IMR-90 (cell line): ENCODE results near the gene NAV2.

Source experiments
- CTCF ChIP-seq: conservative IDR thresholded peaks from 2 replicates; pipeline ENCODE4 v1.5.1; 2012; ENCODE audit warnings: mild to moderate bottlenecking, low read depth, low read length, improper control_type of control experiment
- MXI1 ChIP-seq: IDR thresholded peaks from 2 replicates; pipeline ENCODE4 v1.6.1; 2012; ENCODE audit warnings: low read depth, mild to moderate bottlenecking, low read length, moderate library complexity, borderline replicate concordance
- RFX5 ChIP-seq: IDR thresholded peaks from 2 replicates; pipeline ENCODE4 v1.8.0; 2012; ENCODE audit warnings: low read depth, mild to moderate bottlenecking, low read length, moderate library complexity

- TF ChIP-seq RFX5 = no peak
- no peak for TF ChIP-seq CTCF
- TF ChIP-seq MXI1 = no peak
These were observed 220.6 kb downstream of the NAV2 start for GRCh38 chr11:19933132-19933735.
